CD4-positive, alpha-beta T cell treated with Interleukin-17A for 4 hours (primary cell): ENCODE results near the gene LGALS3BP.
"Not testable (repeated sequence)": the region's sequence is repeated elsewhere in the genome, so short reads cannot be mapped to it uniquely, and the experiment has no call there.

Source experiments
- DNase-seq: peaks from one replicate; pipeline ENCODE4 v3.0.0-alpha.2; 2020; ENCODE audit warnings: mixed read lengths

Gene LGALS3BP

GRCh38 chr17:78979780-78980623, at the start of gene LGALS3BP:
LGALS3BP (minus strand) TSS chr17:78979923; CDS start chr17:78977191, 2,732 bp downstream.
- peak; percentile 48 for DNase-seq

GRCh38 chr17:79028496-79029326, 49.0 kb upstream of the LGALS3BP start:
- DNase-seq, result no peak

- DNase-seq, result no peak
Measured at GRCh38 chr17:79027925-79028491, 48.3 kb upstream of the LGALS3BP start.

GRCh38 chr17:79027274-79027924, 47.7 kb upstream of the LGALS3BP start:
- no peak for DNase-seq

- no peak for DNase-seq
Measured at GRCh38 chr17:79026376-79027273, 46.9 kb upstream of the LGALS3BP start.

- no peak for DNase-seq
Measured at GRCh38 chr17:79024901-79025737, 45.4 kb upstream of the LGALS3BP start.

GRCh38 chr17:79023886-79024771, 44.4 kb upstream of the LGALS3BP start, which contains the start of gene C1QTNF1:
C1QTNF1 (plus strand) TSS chr17:79024169; CDS start chr17:79043969, 19,800 bp downstream.
- peak; percentile 50 for DNase-seq

- no peak for DNase-seq
Measured at GRCh38 chr17:79023180-79023705, 43.5 kb upstream of the LGALS3BP start.

- DNase-seq, result no peak
Measured at GRCh38 chr17:79022507-79022991, 42.8 kb upstream of the LGALS3BP start.

GRCh38 chr17:79021929-79022328, 42.2 kb upstream of the LGALS3BP start:
- not testable (repeated sequence) for DNase-seq

- no peak for DNase-seq
Measured at GRCh38 chr17:79020631-79021301, 41.0 kb upstream of the LGALS3BP start.

- peak; percentile 69 for DNase-seq
Measured at GRCh38 chr17:79019632-79020584, 40.2 kb upstream of the LGALS3BP start.

- no peak for DNase-seq
Measured at GRCh38 chr17:79019261-79019631, 39.5 kb upstream of the LGALS3BP start.

GRCh38 chr17:79018370-79018695, 38.6 kb upstream of the LGALS3BP start:
- no peak for DNase-seq

GRCh38 chr17:79017546-79018369, 38.0 kb upstream of the LGALS3BP start:
- no peak for DNase-seq

- no peak for DNase-seq
Measured at GRCh38 chr17:79014158-79014758, 34.5 kb upstream of the LGALS3BP start.
